ENCODE measurements around the gene POU6F1. TPM values are rescaled to one million over a fixed set of nuclear protein-coding genes. Genes with fewer than 3 reads are reported as not detected.

Gene POU6F1
- total RNA-seq, 1 experiment from 2014 or later: 6.9 TPM

- Histone ChIP-seq H3K9me3 (ENCODE audit: low read length) (no peaks in the 10 kb centered on the region), H3K9ac (ENCODE audit: low read length) (peak overlapping the region; percentile 59), H3K36me3 (ENCODE audit: low read depth, low read length) (no peaks in the 10 kb centered on the region), H3F3A (ENCODE audit: low read length, unreplicated experiment) (no peaks in the 10 kb centered on the region), H3K4me3 (ENCODE audit: low read length) (peak overlapping the region; percentile 66), H3K4me1 (ENCODE audit: insufficient read depth, low read length) (no peaks in the 10 kb centered on the region), H3K9me2 (replicated peaks; ENCODE audit: low read length) (no peaks in the 10 kb centered on the region), H3K27ac (ENCODE audit: low read length) (no peak overlapping the region), H3K27me3 (ENCODE audit: low read length) (no peaks in the 10 kb centered on the region), H4K20me1 (ENCODE audit: low read length) (no peaks in the 10 kb centered on the region), H2AFZ (ENCODE audit: low read length) (peak overlapping the region; percentile 79), H3K4me2 (ENCODE audit: low read length) (peak overlapping the region; percentile 80), H3K79me2 (ENCODE audit: low read length) (no peaks in the 10 kb centered on the region)
- DNase-seq (no peak), ATAC-seq (no peak)
- ChIA-PET POLR2A (ENCODE audit: unreplicated experiment) (interaction anchor here (0.6 kb wide), 1 partner anchor 20 kb away, joined by 3 read pairs; the partner anchor contains the start of gene DAZAP2), CTCF (interaction anchor here (0.5 kb wide), 1 partner anchor 8 kb away, joined by 7 read pairs; no protein-coding TSS in a partner anchor)
- no peak for TF ChIP-seq EZH2phosphoT487 (IDR thresholded peaks at IDR 0.05; ENCODE audit: borderline replicate concordance, low read length)
- no peak for TF ChIP-seq EZH2 (IDR thresholded peaks at IDR 0.05; ENCODE audit: low read length, unreplicated experiment)
- TF ChIP-seq, protein P1, sequence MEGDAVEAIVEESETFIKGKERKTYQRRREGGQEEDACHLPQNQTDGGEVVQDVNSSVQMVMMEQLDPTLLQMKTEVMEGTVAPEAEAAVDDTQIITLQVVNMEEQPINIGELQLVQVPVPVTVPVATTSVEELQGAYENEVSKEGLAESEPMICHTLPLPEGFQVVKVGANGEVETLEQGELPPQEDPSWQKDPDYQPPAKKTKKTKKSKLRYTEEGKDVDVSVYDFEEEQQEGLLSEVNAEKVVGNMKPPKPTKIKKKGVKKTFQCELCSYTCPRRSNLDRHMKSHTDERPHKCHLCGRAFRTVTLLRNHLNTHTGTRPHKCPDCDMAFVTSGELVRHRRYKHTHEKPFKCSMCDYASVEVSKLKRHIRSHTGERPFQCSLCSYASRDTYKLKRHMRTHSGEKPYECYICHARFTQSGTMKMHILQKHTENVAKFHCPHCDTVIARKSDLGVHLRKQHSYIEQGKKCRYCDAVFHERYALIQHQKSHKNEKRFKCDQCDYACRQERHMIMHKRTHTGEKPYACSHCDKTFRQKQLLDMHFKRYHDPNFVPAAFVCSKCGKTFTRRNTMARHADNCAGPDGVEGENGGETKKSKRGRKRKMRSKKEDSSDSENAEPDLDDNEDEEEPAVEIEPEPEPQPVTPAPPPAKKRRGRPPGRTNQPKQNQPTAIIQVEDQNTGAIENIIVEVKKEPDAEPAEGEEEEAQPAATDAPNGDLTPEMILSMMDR (conservative IDR thresholded peaks at IDR 0.05; ENCODE audit: low read depth, low read length): no peak
- no TSS peak for BruUV-seq (replicated peaks)
- intact Hi-C loops (cut with micrococcal nuclease): no loop called here
Observed at GRCh38 chr12:51218607-51219161, 822 bp upstream of the POU6F1 start.

DNA sequence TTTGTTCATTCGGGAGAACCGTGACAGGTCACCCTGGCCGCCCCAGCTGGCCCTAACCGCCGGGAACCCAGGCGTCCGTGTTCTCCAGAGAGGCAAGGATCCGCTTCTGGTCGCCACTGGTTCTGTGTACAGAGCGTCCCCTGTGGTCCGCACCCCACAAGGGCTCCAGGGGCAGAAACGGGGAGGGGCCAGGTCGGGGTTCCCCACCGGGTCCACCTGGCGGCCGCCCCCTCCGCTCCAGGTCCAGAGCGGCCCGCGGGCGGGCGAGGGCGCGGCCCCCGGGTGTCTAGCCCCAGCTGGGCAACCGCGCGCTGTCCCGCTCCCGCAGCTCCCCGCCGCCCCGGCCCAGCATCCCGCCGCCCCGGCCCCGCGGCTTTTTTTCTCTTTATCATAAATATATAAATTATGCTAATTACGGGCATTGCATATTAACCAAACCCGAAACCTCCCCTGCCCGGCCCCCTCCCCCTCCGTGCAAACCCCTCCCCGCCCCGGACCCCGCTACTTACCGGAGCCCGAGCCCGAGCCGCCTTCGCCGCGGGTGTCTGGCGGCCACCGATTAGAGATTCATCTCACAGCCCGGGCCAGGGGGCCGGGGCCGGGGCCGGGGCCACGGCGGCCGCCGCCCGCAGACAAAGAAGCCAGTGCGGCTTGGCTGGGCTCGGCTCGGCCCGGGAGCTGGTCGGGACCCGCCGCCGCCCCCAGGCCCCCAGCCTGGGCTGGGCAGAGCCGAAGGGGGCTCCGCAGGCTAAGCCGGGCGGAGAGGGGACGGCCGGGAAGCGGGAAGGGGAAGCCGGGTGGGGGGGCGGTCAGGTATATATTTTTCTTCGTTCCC lies 512 bp downstream of the POU6F1 start:
- DNase-seq: no peak
- no peak overlapping the region for H2AFZ ChIP-seq (ENCODE audit: low read length)
- no TSS peak for BruUV-seq (replicated peaks)

More for the DNA sequence above, 512 bp downstream of the POU6F1 start:
- H4K20me1 ChIP-seq (ENCODE audit: low read length): no peaks in the 10 kb centered on the region
- H3K9ac ChIP-seq (ENCODE audit: low read length): peak overlapping the region; percentile 59; the same call in 1 of the 2 replicates
- no peak overlapping the region for H3K27ac ChIP-seq (ENCODE audit: low read length)
- no peaks in the 10 kb centered on the region for H3K9me2 ChIP-seq (replicated peaks; ENCODE audit: low read length)
- H3K9me3 ChIP-seq (ENCODE audit: low read length): no peaks in the 10 kb centered on the region
- H3K4me2 ChIP-seq (ENCODE audit: low read length): peak overlapping the region; percentile 80
- no peaks in the 10 kb centered on the region for H3K27me3 ChIP-seq (ENCODE audit: low read length)
- ATAC-seq: peak; percentile 28
- ChIA-PET CTCF (no interaction called here), POLR2A (ENCODE audit: unreplicated experiment) (interaction anchor here (0.5 to 0.6 kb wide), 2 partner anchors 413 to 684 kb away, joined by 3 to 4 read pairs; no protein-coding TSS in a partner anchor)
- TF ChIP-seq EZH2phosphoT487 (IDR thresholded peaks at IDR 0.05; ENCODE audit: borderline replicate concordance, low read length) (no peak), EZH2 (IDR thresholded peaks at IDR 0.05; ENCODE audit: low read length, unreplicated experiment) (no peak)
- TF ChIP-seq, protein P1 (conservative IDR thresholded peaks at IDR 0.05; ENCODE audit: low read depth, low read length): no peak
- H3K4me1 ChIP-seq (ENCODE audit: insufficient read depth, low read length): no peaks in the 10 kb centered on the region
- no peaks in the 10 kb centered on the region for H3K36me3 ChIP-seq (ENCODE audit: low read depth, low read length)
- H3F3A ChIP-seq (ENCODE audit: low read length, unreplicated experiment): no peaks in the 10 kb centered on the region
- intact Hi-C loops (cut with micrococcal nuclease): no loop called here
- H3K4me3 ChIP-seq (ENCODE audit: low read length): peak overlapping the region; percentile 66
- H3K79me2 ChIP-seq (ENCODE audit: low read length): no peaks in the 10 kb centered on the region

All from PC-3 (cell line).